GM12891 (cell line): Measurements from ENCODE around the gene MYO1H.

Experiments
- PAX5 ChIP-seq: IDR thresholded peaks from 2 replicates; pipeline ENCODE4 v1.6.1; 2011; ENCODE audit warnings: low read length, moderate library complexity, mild to moderate bottlenecking; ENCODE audit not compliant: insufficient read depth, severe bottlenecking
- POLR2A ChIP-seq: IDR thresholded peaks from 2 replicates; pipeline ENCODE4 v1.6.1; 2011; ENCODE audit warnings: low read depth, low read length, control low read depth
- POLR2AphosphoS5 ChIP-seq: IDR thresholded peaks from 2 replicates; pipeline ENCODE4 v1.6.1; 2011; ENCODE audit warnings: low read depth, low read length, control low read depth
- POU2F2 ChIP-seq: IDR thresholded peaks from 2 replicates; pipeline ENCODE4 v1.6.1; 2011; ENCODE audit warnings: low read depth, mild to moderate bottlenecking, control low read depth, low read length, moderate library complexity
- SPI1 ChIP-seq: IDR thresholded peaks from 2 replicates; pipeline ENCODE4 v1.6.1; 2011; ENCODE audit warnings: low read depth, low read length, control low read depth
- TAF1 ChIP-seq: IDR thresholded peaks from 2 replicates; pipeline ENCODE4 v1.6.1; 2011; ENCODE audit warnings: low read depth, low read length, control low read depth

- TF ChIP-seq POLR2AphosphoS5 (no peak), POLR2A (no peak), POU2F2 (no peak), PAX5 (no peak), TAF1 (no peak), SPI1 (no peak)
Measured at GRCh38 chr12:109346920-109347319, 780 bp upstream of the MYO1H start.
